HEK293 (cell line): ENCODE results near the gene BAZ2B.
"Not testable (repeated sequence)": the region's sequence is repeated elsewhere in the genome, so short reads cannot be mapped to it uniquely, and the experiment has no call there.

Source experiments
- CTCF ChIA-PET: fragments of 350-600 bp; formaldehyde crosslinking; extraction: SDS; loops from one replicate; lab custom pipeline; 2021; ENCODE audit warnings: antibody characterized with exemption; lab: Yijun Ruan, JAX
- POLR2A ChIA-PET: fragments of 300-600 bp; formaldehyde crosslinking; extraction: SDS; loops from one replicate; lab custom pipeline; 2020; ENCODE audit warnings: antibody characterized with exemption, inconsistent platforms; lab: Yijun Ruan, JAX
- H3K27ac ChIP-seq: fragments of 200-500 bp; sonication (Bioruptor generic); 2 replicates; pipeline ENCODE4 v1.5.1; 2014; ENCODE audit warnings: low read depth, low read length, control low read depth, inconsistent platforms; ENCODE audit errors: extremely low read depth
- H3K36me3 ChIP-seq, 2 experiments: fragments of 200-500 bp in 1 of 2; sonication (Bioruptor generic) in 1 of 2; 1 replicate in 1 of 2; 2 replicates in 1 of 2; pipeline ENCODE4 v1.5.1; 2014 to 2017; ENCODE audit warnings: inconsistent platforms in 2 of 2, low read length in 2 of 2; ENCODE audit not compliant: control insufficient read depth in 2 of 2, insufficient read depth in 1 of 2
- H3K4me1 ChIP-seq: fragments of 200-500 bp; sonication (Bioruptor generic); 2 replicates; pipeline ENCODE4 v1.5.1; 2014; ENCODE audit warnings: mild to moderate bottlenecking, low read length, inconsistent platforms; ENCODE audit not compliant: control insufficient read depth, insufficient read depth
- H3K4me3 ChIP-seq: 2 replicates; pipeline ENCODE4 v1.5.1; 2011; ENCODE audit warnings: low read depth, mild to moderate bottlenecking, control low read depth, low read length, moderate library complexity
- H3K9me3 ChIP-seq: fragments of 200-500 bp; sonication (Bioruptor generic); 2 replicates; pipeline ENCODE4 v1.5.1; 2014; ENCODE audit warnings: low read depth, low read length, inconsistent platforms; ENCODE audit not compliant: control insufficient read depth, insufficient read depth
- BCL6B ChIP-seq: fragments of 450-650 bp; formaldehyde crosslinking; IDR thresholded peaks from 2 replicates; pipeline ENCODE4 v1.5.1; 2017; ENCODE audit warnings: missing biosample characterization, missing genetic modification characterization
- CTCF ChIP-seq: fragments of 450-650 bp; formaldehyde crosslinking; IDR thresholded peaks from 2 replicates; pipeline ENCODE4 v1.5.1; 2016; ENCODE audit warnings: missing biosample characterization, missing genetic modification characterization
- EGR2 ChIP-seq: fragments of 450-650 bp; formaldehyde crosslinking; IDR thresholded peaks from 2 replicates; pipeline ENCODE4 v1.5.1; 2016; ENCODE audit warnings: low read depth, missing biosample characterization, missing genetic modification characterization
- HIC1 ChIP-seq: fragments of 450-650 bp; formaldehyde crosslinking; IDR thresholded peaks from 2 replicates; pipeline ENCODE4 v1.5.1; 2016; ENCODE audit warnings: missing biosample characterization, missing genetic modification characterization
- HOXA7 ChIP-seq: sonication (generic); formaldehyde crosslinking; IDR thresholded peaks from 2 replicates; pipeline ENCODE4 v1.8.1; 2022; ENCODE audit warnings: missing genetic modification reagents, borderline replicate concordance
- KLF8 ChIP-seq: fragments of 450-650 bp; formaldehyde crosslinking; IDR thresholded peaks from 2 replicates; pipeline ENCODE4 v1.5.1; 2016; ENCODE audit warnings: missing biosample characterization, missing genetic modification characterization
- RBAK ChIP-seq: fragments of 450-650 bp; formaldehyde crosslinking; IDR thresholded peaks from 2 replicates; pipeline ENCODE4 v1.5.1; 2016; ENCODE audit warnings: missing biosample characterization, missing genetic modification characterization
- REPIN1 ChIP-seq: fragments of 450-650 bp; formaldehyde crosslinking; IDR thresholded peaks from 2 replicates; pipeline ENCODE4 v1.5.1; 2017; ENCODE audit warnings: missing biosample characterization, missing genetic modification characterization, low read depth
- ZBTB1 ChIP-seq: fragments of 450-650 bp; formaldehyde crosslinking; IDR thresholded peaks from 2 replicates; pipeline ENCODE4 v1.5.1; 2016; ENCODE audit warnings: missing biosample characterization, missing genetic modification characterization
- ZBTB8A ChIP-seq: fragments of 450-650 bp; formaldehyde crosslinking; IDR thresholded peaks from 2 replicates; pipeline ENCODE4 v1.5.1; 2016; ENCODE audit warnings: missing biosample characterization, missing genetic modification characterization
- ZNF10 ChIP-seq: fragments of 450-650 bp; formaldehyde crosslinking; IDR thresholded peaks from 2 replicates; pipeline ENCODE4 v1.5.1; 2017; ENCODE audit warnings: missing biosample characterization, missing genetic modification characterization
- ZNF140 ChIP-seq: fragments of 450-650 bp; formaldehyde crosslinking; IDR thresholded peaks from 2 replicates; pipeline ENCODE4 v1.5.1; 2016; ENCODE audit warnings: missing biosample characterization, missing genetic modification characterization
- ZNF146 ChIP-seq: fragments of 450-650 bp; formaldehyde crosslinking; IDR thresholded peaks from 2 replicates; pipeline ENCODE4 v1.5.1; 2016; ENCODE audit warnings: missing biosample characterization, missing genetic modification characterization
- ZNF211 ChIP-seq: fragments of 450-650 bp; formaldehyde crosslinking; IDR thresholded peaks from 2 replicates; pipeline ENCODE4 v1.5.1; 2016; ENCODE audit warnings: low read depth, missing biosample characterization, missing genetic modification characterization
- ZNF223 ChIP-seq: fragments of 450-650 bp; formaldehyde crosslinking; IDR thresholded peaks from 2 replicates; pipeline ENCODE4 v1.5.1; 2016; ENCODE audit warnings: missing biosample characterization, missing genetic modification characterization
- ZNF24 ChIP-seq: fragments of 450-650 bp; formaldehyde crosslinking; IDR thresholded peaks from 2 replicates; pipeline ENCODE4 v1.5.1; 2016; ENCODE audit warnings: missing biosample characterization, missing genetic modification characterization
- ZNF311 ChIP-seq: fragments of 450-650 bp; formaldehyde crosslinking; IDR thresholded peaks from 2 replicates; pipeline ENCODE4 v1.5.1; 2017; ENCODE audit warnings: missing biosample characterization, missing genetic modification characterization, borderline replicate concordance
- ZNF501 ChIP-seq: fragments of 450-650 bp; formaldehyde crosslinking; IDR thresholded peaks from 2 replicates; pipeline ENCODE4 v1.5.1; 2016; ENCODE audit warnings: missing biosample characterization, missing genetic modification characterization
- ZNF555 ChIP-seq: fragments of 450-650 bp; formaldehyde crosslinking; conservative IDR thresholded peaks from 2 replicates; pipeline ENCODE4 v1.5.1; 2017; ENCODE audit warnings: missing biosample characterization, mild to moderate bottlenecking, missing genetic modification characterization, inconsistent platforms
- ZNF571 ChIP-seq: fragments of 450-650 bp; formaldehyde crosslinking; IDR thresholded peaks from 2 replicates; pipeline ENCODE4 v1.5.0; 2017; ENCODE audit warnings: missing biosample characterization, missing genetic modification characterization
- ZNF768 ChIP-seq: fragments of 450-650 bp; formaldehyde crosslinking; IDR thresholded peaks from 2 replicates; pipeline ENCODE4 v1.5.1; 2018; ENCODE audit warnings: missing biosample characterization, mild to moderate bottlenecking, missing genetic modification characterization
- ZNF785 ChIP-seq: fragments of 450-650 bp; formaldehyde crosslinking; IDR thresholded peaks from 2 replicates; pipeline ENCODE4 v1.5.1; 2016; ENCODE audit warnings: missing biosample characterization, missing genetic modification characterization
- ZSCAN18 ChIP-seq: fragments of 450-650 bp; formaldehyde crosslinking; IDR thresholded peaks from 2 replicates; pipeline ENCODE4 v1.5.1; 2016; ENCODE audit warnings: missing biosample characterization, missing genetic modification characterization
- TF ChIP-seq, protein P1 (sequence below): fragments of 450-650 bp; formaldehyde crosslinking; IDR thresholded peaks from 2 replicates; pipeline ENCODE4 v1.5.1; 2016; ENCODE audit warnings: missing biosample characterization, missing genetic modification characterization
- TF ChIP-seq, protein P2 (sequence below): sonication (generic); formaldehyde crosslinking; IDR thresholded peaks from 2 replicates; pipeline ENCODE4 v1.8.1; 2022; ENCODE audit warnings: mild to moderate bottlenecking, moderate library complexity, missing genetic modification reagents

The BAZ2B gene

DNA sequence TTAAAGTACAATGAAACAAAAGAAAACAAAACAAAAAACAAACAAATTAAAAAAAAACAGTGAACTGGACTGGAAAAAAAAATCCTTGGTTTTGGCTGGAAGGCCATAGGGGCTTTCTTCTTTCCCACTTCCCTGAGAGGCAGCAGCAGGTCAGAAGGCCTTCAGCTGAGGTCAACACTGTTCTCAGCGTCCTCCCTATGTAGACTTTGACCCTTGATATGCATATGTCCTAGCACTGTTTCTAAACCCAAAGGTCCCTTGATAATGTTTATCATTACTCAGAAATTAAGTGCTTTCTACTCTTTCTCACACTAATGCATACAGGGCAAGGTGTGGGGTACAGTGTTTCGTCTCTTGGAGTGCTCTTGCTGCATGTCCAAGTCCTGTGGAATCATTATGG lies 254.3 kb downstream of the BAZ2B start:
- TF ChIP-seq HOXA7 (no peak), ZNF24 (tag by site-specific recombination) (no peak), ZBTB1 (tag by site-specific recombination) (no peak), BCL6B (tag by site-specific recombination) (no peak), ZNF571 (tag by site-specific recombination) (no peak), ZNF10 (no peak), ZNF501 (tag by site-specific recombination) (no peak), ZNF140 (tag by site-specific recombination) (no peak), ZNF555 (no peak), ZNF785 (tag by site-specific recombination) (no peak), RBAK (tag by site-specific recombination) (no peak), ZBTB8A (tag by site-specific recombination) (no peak), HIC1 (no peak), EGR2 (tag by site-specific recombination) (no peak)
- TF ChIP-seq, protein P1, sequence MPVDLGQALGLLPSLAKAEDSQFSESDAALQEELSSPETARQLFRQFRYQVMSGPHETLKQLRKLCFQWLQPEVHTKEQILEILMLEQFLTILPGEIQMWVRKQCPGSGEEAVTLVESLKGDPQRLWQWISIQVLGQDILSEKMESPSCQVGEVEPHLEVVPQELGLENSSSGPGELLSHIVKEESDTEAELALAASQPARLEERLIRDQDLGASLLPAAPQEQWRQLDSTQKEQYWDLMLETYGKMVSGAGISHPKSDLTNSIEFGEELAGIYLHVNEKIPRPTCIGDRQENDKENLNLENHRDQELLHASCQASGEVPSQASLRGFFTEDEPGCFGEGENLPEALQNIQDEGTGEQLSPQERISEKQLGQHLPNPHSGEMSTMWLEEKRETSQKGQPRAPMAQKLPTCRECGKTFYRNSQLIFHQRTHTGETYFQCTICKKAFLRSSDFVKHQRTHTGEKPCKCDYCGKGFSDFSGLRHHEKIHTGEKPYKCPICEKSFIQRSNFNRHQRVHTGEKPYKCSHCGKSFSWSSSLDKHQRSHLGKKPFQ, result no peak
- TF ChIP-seq, protein P2, sequence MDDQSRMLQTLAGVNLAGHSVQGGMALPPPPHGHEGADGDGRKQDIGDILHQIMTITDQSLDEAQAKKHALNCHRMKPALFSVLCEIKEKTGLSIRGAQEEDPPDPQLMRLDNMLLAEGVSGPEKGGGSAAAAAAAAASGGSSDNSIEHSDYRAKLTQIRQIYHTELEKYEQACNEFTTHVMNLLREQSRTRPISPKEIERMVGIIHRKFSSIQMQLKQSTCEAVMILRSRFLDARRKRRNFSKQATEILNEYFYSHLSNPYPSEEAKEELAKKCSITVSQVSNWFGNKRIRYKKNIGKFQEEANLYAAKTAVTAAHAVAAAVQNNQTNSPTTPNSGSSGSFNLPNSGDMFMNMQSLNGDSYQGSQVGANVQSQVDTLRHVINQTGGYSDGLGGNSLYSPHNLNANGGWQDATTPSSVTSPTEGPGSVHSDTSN (CRISPR knock-in tag), result no peak
- H3K4me3 ChIP-seq, result no peak overlapping the region
- H3K36me3 ChIP-seq, result peaks cover 0 to 7% of the 10 kb centered on the region in 2 experiments; a peak in 1 of 3 replicates
- no peak overlapping the region for H3K27ac ChIP-seq
- CTCF ChIA-PET, result no interaction called here
- no peaks in the 10 kb centered on the region for H3K9me3 ChIP-seq
- H3K4me1 ChIP-seq, result no peaks in the 10 kb centered on the region
- POLR2A ChIA-PET, result no interaction called here

DNA sequence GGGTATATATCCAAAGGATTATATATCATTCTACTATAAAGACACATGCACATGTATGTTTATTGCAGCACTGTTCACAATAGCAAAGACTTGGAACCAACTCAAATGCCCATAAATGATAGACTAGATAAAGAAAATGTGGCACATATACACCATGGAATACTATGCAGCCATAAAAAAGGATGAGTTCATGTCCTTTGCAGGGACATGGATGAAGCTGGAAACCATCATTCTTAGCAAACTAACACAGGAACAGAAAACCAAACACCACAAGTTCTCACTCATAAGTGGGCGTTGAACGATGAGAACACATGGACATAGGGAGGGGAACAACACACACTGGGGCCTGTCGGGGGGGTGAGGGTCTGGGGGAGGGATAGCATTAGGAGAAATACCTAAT lies 254.7 kb downstream of the BAZ2B start:
- H3K4me1 ChIP-seq, H3K9me3 ChIP-seq, POLR2A ChIA-PET, H3K4me3 ChIP-seq, H3K27ac ChIP-seq, CTCF ChIA-PET, H3K36me3 ChIP-seq: not testable (repeated sequence)
- peak; percentile 83 for TF ChIP-seq ZNF146 (tag by site-specific recombination)

GRCh38 chr2:159356053-159356554 lies 260.2 kb downstream of the BAZ2B start:
- POLR2A ChIA-PET, result no interaction called here
- Histone ChIP-seq H3K4me1 (no peaks in the 10 kb centered on the region), H3K36me3 (no peaks in the 10 kb centered on the region), H3K9me3 (no peaks in the 10 kb centered on the region), H3K4me3 (no peak overlapping the region), H3K27ac (no peak overlapping the region)
- CTCF ChIA-PET, result interaction anchor here (0.7 kb wide), 1 partner anchor 203 kb away, joined by 3 read pairs; no protein-coding TSS in a partner anchor
- no peak for TF ChIP-seq CTCF
- no peak for TF ChIP-seq KLF8 (tag by site-specific recombination)
- no peak for TF ChIP-seq ZSCAN18
- TF ChIP-seq ZNF768 (tag by site-specific recombination), result no peak
- no peak for TF ChIP-seq ZNF211 (tag by site-specific recombination)
- TF ChIP-seq REPIN1, result no peak
- TF ChIP-seq ZNF223 (tag by site-specific recombination), result no peak
- no peak for TF ChIP-seq ZNF311 (tag by site-specific recombination)
